Measurements from ENCODE around the gene RAB40C.

RAB40C gene

DNA sequence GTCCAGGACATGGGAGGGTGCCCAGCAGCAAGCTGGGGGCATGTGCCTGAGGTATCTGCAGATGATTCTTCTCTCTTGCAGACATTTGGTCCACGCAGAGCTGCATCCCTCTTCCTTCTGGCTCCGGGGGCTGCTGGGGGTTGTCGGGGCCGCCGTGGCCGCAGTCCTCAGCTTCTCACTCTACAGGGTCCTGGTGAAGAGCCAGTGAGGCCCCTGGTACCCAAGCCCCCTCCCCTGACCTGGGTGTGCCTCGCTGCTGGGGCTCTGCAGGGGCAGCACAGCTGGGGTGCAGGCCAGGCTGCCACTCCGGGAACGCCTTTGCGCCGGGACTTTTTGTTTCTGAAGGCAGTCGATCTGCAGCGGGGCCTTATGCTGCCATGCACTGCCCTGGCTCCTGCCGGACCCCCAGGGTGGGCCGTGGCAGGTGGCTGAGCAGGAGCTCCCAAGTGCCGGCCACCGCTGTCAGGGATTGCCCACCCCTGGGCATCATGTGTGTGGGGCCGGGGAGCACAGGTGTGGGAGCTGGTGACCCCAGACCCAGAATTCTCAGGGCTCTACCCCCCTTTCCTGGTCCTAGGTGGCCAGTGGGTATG, 83.6 kb downstream of the RAB40C start:
- ATAC-seq = no peak
- no peak for TF ChIP-seq RARB (CRISPR knock-in tag; IDR thresholded peaks at IDR 0.05)
- TF ChIP-seq ZNF8 (CRISPR knock-in tag; IDR thresholded peaks at IDR 0.05) = no peak
- TF ChIP-seq SNAI2 (CRISPR knock-in tag; IDR thresholded peaks at IDR 0.05) = no peak
- TF ChIP-seq ISL1 (CRISPR knock-in tag; IDR thresholded peaks at IDR 0.05) = no peak
- no peak for TF ChIP-seq ZNF70 (CRISPR knock-in tag; IDR thresholded peaks at IDR 0.05)
- TF ChIP-seq BACH2 (CRISPR knock-in tag; IDR thresholded peaks at IDR 0.05; ENCODE audit: borderline replicate concordance) = no peak
- no peak for TF ChIP-seq GLIS3 (CRISPR knock-in tag; IDR thresholded peaks at IDR 0.05)
- TF ChIP-seq, protein P1, sequence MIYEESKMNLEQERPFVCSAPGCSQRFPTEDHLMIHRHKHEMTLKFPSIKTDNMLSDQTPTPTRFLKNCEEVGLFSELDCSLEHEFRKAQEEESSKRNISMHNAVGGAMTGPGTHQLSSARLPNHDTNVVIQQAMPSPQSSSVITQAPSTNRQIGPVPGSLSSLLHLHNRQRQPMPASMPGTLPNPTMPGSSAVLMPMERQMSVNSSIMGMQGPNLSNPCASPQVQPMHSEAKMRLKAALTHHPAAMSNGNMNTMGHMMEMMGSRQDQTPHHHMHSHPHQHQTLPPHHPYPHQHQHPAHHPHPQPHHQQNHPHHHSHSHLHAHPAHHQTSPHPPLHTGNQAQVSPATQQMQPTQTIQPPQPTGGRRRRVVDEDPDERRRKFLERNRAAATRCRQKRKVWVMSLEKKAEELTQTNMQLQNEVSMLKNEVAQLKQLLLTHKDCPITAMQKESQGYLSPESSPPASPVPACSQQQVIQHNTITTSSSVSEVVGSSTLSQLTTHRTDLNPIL (CRISPR knock-in tag; IDR thresholded peaks at IDR 0.05; ENCODE audit: low read depth) = no peak
- TF ChIP-seq TOX (CRISPR knock-in tag; IDR thresholded peaks at IDR 0.05; ENCODE audit: borderline replicate concordance) = no peak
- no peak for TF ChIP-seq CSDC2 (CRISPR knock-in tag; IDR thresholded peaks at IDR 0.05)
- no peak for TF ChIP-seq ZFP30 (CRISPR knock-in tag; IDR thresholded peaks at IDR 0.05)
- TF ChIP-seq OSR1 (CRISPR knock-in tag; IDR thresholded peaks at IDR 0.05) = no peak

DNA sequence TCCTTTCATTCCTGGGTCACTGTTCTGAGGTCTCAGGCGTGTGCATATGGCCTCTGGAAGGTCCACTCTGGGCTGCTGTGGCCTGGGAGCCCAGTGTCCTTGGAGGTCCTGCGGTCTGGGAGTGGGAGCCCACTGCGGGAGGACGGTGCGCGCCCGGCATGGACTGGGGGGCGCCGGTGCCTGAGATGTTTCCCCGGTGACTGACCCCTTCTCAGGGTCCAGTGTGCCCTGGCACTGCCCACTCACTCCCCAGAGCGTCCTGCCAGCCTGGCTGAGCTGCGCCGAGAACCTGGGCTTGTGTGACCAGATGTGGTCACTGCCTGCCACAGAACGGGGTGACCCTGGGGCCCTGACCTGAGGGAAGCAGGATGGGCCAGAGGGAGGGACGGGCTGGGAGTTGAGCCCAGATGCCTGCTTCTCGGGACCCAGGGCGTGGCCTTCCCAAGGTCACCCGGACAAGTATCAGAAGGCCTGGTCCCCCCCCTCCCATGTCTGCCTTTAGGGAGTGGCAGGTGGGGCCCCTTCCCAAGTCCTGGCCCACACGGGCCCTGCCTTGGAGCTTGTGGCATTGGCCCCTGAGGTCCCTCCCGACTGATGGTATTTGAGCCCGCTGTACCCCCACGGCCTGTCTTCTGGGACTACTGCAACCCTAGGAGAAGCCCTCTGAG, 84.5 kb downstream of the RAB40C start:
- no peak for TF ChIP-seq TOX (CRISPR knock-in tag; IDR thresholded peaks at IDR 0.05; ENCODE audit: borderline replicate concordance)
- no peak for TF ChIP-seq ZNF565 (CRISPR knock-in tag; conservative IDR thresholded peaks at IDR 0.05; ENCODE audit: low read depth)
- no peak for TF ChIP-seq ISL1 (CRISPR knock-in tag; IDR thresholded peaks at IDR 0.05)
- TF ChIP-seq PPARA (CRISPR knock-in tag; IDR thresholded peaks at IDR 0.05; ENCODE audit: borderline replicate concordance) = no peak
- no peak for TF ChIP-seq OSR1 (CRISPR knock-in tag; IDR thresholded peaks at IDR 0.05)
- no peak for ATAC-seq

DNA sequence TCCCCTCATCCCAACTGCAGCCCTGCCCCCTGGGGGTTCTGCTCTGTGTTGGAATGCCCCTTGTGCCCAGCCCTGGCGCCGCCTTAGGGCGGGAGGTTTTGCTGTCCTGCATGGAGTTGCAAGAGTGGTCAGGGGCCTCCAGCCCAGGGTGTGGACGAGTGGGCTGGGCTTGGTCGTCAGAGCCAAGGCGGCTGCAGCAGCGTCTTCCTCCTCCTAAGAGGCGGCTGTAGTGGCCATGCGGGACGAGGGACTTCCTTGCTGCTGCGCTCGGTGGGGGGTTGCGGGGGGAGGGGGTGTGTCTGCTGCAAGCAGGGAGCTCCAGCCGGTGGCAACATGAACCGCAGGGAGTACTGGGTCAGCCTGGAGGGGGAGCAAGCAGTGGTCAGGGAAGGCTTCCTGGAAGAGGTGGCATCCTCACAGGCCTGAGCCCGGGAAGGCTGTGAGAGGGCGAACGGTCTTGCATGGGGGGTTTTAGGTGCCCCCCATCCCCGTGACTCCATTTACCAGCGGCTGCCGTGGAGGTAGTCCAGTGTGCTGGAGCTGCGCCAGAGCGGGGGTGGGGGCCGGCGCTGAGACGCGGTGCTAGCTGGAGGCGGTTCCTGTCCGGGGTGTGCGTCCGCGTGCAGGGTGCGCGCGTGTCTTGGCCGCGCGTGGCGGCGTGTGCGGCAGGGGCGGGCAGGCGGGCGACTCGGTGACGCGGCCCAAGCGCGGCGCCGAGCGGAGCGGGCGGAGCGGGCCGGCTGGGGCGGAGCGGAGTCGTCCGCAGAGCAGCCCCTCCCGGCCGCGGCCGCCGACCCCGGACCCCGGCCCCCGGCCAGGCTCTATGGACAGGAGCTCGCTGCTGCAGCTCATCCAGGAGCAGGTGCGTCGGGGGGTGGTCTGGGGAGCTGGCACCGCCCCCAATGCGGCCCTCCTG, 85.4 kb downstream of the RAB40C start, which contains the start of gene RHBDL1:
Gene RHBDL1, plus strand, starts transcription at position 704 of the 916 bp plus-strand sequence. Its CDS starts 120 bp downstream, at position 824.
- ATAC-seq = no peak
- TF ChIP-seq GLIS3 (CRISPR knock-in tag; IDR thresholded peaks at IDR 0.05) = peak; percentile 60; the same call in 1 of the 2 replicates
- no peak for TF ChIP-seq TCF4 (CRISPR knock-in tag; IDR thresholded peaks at IDR 0.05; ENCODE audit: borderline replicate concordance)

DNA sequence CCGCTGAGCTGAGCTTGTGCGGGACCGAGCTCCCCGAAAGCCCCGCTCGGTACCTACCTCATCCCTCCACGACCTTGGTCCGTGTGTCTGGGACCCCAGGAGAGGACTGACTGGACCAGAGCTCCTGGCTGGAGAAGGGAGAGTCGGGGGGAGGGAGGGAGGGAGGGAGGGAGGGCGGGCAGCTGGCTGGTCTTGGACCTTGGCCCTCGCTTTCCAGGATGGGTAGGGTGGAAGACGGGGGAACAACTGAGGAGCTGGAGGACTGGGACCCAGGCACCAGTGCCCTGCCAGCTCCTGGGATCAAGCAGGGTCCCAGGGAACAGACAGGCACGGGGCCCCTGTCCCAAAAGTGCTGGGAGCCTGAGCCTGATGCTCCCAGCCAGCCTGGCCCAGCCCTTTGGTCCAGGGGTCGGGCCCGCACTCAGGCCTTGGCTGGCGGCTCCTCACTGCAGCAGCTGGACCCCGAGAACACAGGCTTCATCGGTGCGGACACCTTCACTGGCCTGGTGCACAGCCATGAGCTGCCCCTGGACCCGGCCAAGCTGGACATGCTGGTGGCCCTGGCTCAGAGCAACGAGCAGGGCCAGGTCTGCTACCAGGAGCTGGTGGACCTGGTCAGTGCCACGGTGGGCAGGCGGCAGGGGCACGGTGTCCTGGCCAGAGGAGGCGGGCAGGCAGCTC, 86.2 kb downstream of the RAB40C start:
- TF ChIP-seq, protein P1 (CRISPR knock-in tag; IDR thresholded peaks at IDR 0.05; ENCODE audit: low read depth) = no peak
- TF ChIP-seq TCF4 (CRISPR knock-in tag; IDR thresholded peaks at IDR 0.05; ENCODE audit: borderline replicate concordance) (no peak), ARNTL (CRISPR knock-in tag; IDR thresholded peaks at IDR 0.05; ENCODE audit: borderline replicate concordance, low read depth) (no peak), RARB (CRISPR knock-in tag; IDR thresholded peaks at IDR 0.05) (no peak), BACH2 (CRISPR knock-in tag; IDR thresholded peaks at IDR 0.05; ENCODE audit: borderline replicate concordance) (no peak), ZNF70 (CRISPR knock-in tag; IDR thresholded peaks at IDR 0.05) (no peak), OSR1 (CRISPR knock-in tag; IDR thresholded peaks at IDR 0.05) (no peak), ESRRG (CRISPR knock-in tag; IDR thresholded peaks at IDR 0.05) (no peak), ZC3H10 (CRISPR knock-in tag; IDR thresholded peaks at IDR 0.05) (no peak), GLIS3 (CRISPR knock-in tag; IDR thresholded peaks at IDR 0.05) (no peak), TOX (CRISPR knock-in tag; IDR thresholded peaks at IDR 0.05; ENCODE audit: borderline replicate concordance) (no peak), ZFP30 (CRISPR knock-in tag; IDR thresholded peaks at IDR 0.05) (no peak), PPARA (CRISPR knock-in tag; IDR thresholded peaks at IDR 0.05; ENCODE audit: borderline replicate concordance) (no peak)
- TF ChIP-seq, protein P2, sequence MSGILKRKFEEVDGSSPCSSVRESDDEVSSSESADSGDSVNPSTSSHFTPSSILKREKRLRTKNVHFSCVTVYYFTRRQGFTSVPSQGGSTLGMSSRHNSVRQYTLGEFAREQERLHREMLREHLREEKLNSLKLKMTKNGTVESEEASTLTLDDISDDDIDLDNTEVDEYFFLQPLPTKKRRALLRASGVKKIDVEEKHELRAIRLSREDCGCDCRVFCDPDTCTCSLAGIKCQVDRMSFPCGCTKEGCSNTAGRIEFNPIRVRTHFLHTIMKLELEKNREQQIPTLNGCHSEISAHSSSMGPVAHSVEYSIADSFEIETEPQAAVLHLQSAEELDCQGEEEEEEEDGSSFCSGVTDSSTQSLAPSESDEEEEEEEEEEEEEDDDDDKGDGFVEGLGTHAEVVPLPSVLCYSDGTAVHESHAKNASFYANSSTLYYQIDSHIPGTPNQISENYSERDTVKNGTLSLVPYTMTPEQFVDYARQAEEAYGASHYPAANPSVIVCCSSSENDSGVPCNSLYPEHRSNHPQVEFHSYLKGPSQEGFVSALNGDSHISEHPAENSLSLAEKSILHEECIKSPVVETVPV (CRISPR knock-in tag; IDR thresholded peaks at IDR 0.05) = no peak
- TF ChIP-seq, protein P3, sequence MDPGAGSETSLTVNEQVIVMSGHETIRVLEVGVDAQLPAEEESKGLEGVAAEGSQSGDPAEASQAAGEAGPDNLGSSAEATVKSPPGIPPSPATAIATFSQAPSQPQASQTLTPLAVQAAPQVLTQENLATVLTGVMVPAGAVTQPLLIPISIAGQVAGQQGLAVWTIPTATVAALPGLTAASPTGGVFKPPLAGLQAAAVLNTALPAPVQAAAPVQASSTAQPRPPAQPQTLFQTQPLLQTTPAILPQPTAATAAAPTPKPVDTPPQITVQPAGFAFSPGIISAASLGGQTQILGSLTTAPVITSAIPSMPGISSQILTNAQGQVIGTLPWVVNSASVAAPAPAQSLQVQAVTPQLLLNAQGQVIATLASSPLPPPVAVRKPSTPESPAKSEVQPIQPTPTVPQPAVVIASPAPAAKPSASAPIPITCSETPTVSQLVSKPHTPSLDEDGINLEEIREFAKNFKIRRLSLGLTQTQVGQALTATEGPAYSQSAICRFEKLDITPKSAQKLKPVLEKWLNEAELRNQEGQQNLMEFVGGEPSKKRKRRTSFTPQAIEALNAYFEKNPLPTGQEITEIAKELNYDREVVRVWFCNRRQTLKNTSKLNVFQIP (CRISPR knock-in tag; IDR thresholded peaks at IDR 0.05; ENCODE audit: borderline replicate concordance, low read depth) = no peak
- TF ChIP-seq, protein P4, sequence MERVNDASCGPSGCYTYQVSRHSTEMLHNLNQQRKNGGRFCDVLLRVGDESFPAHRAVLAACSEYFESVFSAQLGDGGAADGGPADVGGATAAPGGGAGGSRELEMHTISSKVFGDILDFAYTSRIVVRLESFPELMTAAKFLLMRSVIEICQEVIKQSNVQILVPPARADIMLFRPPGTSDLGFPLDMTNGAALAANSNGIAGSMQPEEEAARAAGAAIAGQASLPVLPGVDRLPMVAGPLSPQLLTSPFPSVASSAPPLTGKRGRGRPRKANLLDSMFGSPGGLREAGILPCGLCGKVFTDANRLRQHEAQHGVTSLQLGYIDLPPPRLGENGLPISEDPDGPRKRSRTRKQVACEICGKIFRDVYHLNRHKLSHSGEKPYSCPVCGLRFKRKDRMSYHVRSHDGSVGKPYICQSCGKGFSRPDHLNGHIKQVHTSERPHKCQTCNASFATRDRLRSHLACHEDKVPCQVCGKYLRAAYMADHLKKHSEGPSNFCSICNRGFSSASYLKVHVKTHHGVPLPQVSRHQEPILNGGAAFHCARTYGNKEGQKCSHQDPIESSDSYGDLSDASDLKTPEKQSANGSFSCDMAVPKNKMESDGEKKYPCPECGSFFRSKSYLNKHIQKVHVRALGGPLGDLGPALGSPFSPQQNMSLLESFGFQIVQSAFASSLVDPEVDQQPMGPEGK (CRISPR knock-in tag; IDR thresholded peaks at IDR 0.05; ENCODE audit: borderline replicate concordance) = no peak
- ATAC-seq = no peak
